COLO668 (cell line): ENCODE measurements around the gene NOP14.
"Not testable (repeated sequence)": the region's sequence is repeated elsewhere in the genome, so short reads cannot be mapped to it uniquely, and the experiment has no call there.

ENCODE experiments used
- DNase-seq: peaks from one replicate; lab custom pipeline; 2025; ENCODE audit not compliant: unreplicated experiment; lab: John Stamatoyannopoulos, UW

The NOP14 gene

DNA sequence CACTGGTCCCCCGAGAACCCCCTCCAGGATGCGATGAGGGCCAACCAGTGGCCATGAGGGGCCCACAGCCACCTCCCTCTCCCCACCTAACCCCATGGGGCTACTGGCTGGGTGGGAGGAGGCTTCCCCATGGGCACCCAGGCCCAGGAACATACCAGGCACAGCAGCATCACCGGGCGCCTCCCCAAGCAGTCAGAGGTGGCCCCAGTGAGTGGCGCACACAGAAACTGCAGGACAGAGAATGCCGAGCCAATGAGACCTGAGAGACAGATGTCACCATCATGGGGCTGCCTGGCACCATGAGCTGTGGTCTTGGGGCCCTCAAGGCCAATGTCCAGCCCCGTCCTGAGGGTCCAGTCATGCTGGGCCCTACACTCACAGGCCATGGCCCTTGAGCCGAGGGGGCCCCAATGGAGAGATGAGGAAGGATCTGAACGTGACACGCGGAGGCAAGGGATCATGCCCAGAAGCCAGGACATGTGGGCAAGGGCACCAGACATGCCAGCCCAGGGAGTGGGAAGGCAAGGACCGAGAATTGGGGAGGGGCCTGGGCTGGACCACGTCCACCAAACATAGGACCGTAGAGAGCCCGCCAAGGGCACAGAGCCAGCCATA, 30.1 kb downstream of the NOP14 start:
- no peak for DNase-seq

DNA sequence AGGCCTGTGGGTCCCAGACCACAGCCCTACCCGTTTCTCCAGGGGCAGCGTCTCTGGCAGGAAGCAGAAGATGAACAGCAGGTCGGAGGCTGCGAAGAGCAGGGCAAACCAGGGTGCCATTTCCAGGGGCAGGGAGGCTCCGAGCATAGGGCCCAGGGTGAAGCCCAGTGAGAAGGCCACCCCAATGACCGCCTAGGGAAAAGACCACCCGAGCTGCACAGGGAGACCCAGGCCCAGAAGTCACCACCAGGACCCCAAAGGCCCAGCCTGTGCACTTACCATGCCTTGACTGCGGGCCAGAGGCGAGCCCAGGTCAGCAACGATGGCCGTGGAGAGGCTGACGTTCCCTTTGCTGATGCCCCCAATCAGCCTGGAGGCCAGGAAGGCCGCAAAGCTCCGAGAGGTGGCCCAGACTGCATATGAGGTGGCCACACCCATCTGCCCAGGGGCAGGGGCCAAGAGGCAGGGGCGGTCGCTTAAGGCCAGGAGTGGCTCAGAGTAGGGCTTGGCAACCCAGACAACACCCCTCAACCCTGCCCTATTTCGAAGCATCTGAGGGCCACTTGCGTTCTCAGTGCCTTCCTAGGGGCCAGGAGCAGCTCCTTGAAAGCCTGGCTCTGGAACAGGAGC, 30.8 kb downstream of the NOP14 start:
- no peak for DNase-seq

DNA sequence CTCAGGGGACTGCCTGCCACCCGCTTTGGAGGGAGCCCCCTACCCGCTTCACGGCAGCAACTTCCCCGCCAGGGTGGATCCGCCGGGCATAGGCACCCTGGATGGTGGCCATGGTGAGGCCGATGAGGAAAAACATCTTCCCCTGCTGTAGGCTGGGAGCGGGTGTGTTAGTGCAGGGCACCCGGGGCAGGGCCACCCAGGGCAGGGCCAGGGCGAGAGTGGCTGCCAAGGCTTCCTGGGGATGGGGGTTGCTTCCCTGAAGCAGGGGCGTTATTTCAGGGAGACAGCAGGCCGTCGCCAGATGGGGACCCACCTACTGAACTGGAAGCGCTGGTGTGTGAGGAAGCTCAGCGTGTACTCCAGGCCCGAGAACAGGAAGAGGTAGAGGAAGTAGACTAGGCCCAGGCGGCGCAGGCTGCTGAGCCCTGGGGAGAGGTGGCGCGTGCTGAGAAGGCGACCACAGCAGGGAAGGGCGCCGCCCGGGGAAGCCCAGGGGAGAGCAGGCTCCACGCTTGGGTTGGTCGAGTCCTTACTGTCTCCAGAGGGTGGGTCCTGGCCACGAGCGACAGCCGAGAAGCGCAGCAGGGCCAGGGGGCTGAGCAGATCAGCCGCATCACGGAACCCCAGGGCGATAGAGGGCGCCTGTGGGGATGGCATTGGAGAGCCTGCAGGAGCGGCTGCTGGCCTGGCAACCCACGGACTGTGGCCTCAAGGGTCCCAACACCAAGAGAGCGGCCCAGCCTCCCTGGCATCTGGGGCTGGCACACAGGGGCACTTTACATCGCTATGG, 31.5 kb downstream of the NOP14 start:
- peak; percentile 17 for DNase-seq

DNA sequence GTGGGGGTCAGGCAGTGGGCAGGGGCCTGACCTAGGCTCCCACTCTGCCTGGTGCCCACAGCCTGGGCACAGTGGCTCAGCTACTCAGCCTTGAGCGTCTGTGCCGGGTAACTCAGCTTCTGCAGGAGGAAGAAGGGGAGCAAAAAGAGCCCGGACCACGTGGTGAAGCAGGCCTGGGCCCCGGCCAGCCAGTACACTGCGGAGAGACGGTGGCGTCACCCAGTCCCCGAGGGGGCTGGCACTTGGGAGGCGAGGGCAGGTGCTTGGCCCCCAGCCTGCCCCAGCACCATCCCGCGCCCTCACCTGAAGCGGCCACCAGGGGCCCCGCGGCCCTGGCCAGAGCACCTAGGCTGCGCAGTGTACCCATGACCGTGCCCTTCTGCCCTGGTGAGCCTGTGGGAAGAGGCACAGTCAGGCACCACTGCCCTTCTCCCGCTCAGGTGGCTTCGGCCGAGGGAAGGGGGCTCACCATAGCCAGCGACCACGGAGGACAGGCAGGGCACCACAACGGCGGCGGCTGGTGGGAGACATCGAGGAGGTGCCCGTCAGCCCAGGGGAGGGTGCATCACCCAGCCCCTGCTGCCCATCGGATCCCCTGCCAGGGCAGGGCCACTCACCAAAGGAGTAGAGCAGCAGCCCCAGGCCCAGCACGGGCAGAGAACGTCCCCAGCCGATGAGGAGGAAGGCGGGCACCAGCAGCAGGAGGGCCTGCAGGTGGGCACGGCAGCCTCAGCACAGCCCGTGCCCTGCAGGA, 32.3 kb downstream of the NOP14 start:
- peak; percentile 89 for DNase-seq

- peak; percentile 45 for DNase-seq
These were observed 33.0 kb downstream of the NOP14 start for GRCh38 chr4:2930135-2930757.

GRCh38 chr4:2929469-2929868, 33.7 kb downstream of the NOP14 start:
- no peak for DNase-seq

DNA sequence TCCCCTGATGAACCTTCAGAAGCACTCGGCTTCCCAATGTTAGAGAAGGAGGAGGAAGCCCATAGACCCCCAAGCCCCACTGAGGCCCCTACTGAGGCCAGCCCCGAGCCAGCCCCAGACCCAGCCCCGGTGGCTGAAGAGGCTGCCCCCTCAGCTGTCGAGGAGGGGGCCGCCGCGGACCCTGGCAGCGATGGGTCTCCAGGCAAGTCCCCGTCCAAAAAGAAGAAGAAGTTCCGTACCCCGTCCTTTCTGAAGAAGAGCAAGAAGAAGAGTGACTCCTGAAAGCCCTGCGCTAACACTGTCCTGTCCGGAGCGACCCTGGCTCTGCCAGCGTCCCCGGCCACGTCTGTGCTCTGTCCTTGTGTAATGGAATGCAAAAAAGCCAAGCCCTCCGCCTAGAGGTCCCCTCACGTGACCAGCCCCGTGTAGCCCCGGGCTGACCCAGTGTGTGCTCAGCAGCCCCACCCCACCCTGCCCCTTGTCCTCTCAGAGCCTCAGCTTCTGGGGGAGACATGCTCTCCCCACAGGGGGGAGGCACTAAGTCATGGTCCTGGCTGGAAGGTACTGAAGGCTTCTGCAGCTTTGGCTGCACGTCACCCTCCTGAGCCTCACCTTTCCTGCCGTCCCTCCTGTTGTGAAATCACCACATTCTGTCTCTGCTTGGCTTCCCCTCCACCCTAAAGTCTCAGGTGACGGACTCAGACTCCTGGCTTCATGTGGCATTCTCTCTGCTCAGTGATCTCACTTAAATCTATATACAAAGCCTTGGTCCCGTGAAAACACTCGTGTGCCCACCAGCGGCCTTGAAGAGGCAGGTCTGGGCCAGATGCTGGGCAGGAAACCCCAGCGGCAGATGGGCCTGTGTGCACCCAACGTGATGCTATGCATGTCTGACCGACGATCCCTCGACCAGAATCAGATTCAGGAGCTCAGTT, 34.7 kb downstream of the NOP14 start:
- DNase-seq = no peak

DNA sequence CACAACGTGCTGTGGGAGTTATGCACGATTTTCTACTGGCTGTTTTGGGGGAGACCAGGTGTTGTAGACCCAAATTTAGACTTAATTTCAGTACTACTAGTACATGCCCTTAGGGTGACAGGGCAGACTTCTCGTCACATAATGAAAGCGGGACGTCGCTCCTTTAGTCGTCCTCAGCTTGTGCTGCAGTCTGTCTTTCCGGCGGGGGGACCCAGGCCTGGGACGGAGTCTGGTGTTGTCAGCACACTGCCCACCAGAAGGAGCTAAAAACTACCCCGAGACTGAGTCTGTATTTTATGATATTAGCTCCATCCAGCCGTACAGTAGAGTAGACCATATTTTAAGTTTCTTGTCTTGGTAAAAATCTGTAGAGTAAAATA, 35.5 kb downstream of the NOP14 start:
- no peak for DNase-seq

GRCh38 chr4:2927016-2927695, 36.0 kb downstream of the NOP14 start:
- no peak for DNase-seq

DNA sequence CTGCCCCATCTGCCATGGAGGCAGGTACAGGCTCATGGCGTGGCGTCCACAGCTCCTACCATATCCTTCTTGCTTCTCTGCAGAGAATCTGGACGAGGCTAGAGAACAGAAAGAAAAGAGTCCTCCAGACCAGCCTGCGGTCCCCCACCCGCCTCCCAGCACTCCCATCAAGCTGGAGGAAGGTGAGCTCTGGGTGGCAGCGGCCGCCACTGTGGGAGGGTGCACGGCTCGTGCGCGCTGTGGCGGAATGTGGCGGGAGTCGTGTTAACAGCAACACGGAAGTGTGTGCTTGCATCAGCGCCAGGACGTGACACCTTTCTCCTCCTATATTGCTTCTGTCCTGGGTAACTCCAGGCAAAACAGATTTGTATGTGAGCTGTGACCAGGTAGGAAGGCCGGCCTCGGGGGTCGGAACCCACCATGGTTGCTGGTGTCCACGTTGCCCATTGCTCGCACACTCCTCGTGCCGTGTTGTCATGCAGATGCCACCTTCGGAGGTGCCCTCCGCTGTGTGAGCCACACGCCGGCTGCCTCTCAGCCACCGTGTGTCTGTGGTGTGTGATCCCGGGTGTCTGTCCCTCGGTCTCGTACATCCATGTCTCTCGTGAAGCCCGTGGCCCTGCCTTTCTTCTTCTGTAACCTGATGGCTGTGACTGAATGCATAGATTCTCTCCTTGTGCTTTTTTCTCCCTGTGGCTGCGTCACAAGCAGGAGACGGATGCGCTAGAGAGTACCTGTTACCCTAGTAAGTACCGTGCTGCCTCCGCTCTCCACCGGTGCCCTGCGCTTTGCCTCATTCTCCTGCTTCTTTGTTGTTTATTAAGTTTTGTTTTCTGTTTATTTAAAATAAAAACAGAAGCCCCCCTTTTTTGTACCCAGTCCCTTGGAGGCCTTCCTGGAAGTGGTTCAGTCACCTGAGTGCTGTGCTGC, 37.0 kb downstream of the NOP14 start:
- DNase-seq = no peak

- DNase-seq = no peak
These were observed 37.7 kb downstream of the NOP14 start for GRCh38 chr4:2925496-2925895.

GRCh38 chr4:2924765-2925301, 38.4 kb downstream of the NOP14 start:
- DNase-seq = no peak

DNA sequence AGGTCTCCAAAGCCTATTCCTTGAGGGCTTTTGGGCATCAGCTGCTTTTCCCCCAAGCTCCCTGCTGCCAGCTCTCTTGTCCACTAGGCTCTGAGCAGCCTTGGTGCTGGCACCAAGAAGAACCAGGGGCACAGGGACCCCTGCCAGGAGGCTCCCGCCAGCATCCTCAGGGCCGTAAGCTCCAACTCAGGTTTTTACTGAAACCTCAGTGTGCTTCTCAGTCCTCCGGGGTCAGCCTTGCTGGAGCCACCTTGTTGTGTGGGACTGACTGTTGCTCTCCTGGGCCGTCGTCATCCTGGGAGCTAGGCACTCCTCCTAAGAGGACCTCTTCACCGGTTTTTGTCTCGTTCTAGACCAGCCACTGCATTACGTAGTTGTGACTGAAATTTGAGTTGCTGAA, 38.9 kb downstream of the NOP14 start:
- no peak for DNase-seq

DNA sequence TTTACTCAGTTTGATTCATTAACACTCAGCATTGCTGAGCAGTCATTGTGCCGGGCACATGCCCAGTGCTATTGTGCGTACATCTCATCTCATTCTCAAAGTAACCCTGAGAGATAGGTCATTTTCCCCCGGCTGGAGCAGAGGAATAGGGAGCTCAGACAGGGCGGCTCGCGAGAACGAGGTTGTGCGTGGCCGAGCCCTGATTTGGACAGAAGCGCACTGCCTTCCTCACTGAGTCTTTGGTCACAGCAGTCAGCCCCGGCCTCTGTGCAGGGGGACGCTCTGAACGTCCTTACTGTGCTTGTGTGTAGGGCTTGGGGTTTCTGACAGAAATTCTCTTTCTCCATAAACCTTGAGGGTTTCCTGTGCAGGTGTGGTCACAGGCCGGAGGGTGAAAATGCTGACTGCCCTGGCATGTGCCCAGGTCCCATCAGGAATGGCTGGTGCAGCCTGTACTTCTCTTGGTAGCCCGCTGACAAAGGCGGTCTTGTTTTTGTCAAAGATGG, 39.5 kb downstream of the NOP14 start:
- no peak for DNase-seq

GRCh38 chr4:2923141-2923551, 40.1 kb downstream of the NOP14 start:
- DNase-seq = no peak

DNA sequence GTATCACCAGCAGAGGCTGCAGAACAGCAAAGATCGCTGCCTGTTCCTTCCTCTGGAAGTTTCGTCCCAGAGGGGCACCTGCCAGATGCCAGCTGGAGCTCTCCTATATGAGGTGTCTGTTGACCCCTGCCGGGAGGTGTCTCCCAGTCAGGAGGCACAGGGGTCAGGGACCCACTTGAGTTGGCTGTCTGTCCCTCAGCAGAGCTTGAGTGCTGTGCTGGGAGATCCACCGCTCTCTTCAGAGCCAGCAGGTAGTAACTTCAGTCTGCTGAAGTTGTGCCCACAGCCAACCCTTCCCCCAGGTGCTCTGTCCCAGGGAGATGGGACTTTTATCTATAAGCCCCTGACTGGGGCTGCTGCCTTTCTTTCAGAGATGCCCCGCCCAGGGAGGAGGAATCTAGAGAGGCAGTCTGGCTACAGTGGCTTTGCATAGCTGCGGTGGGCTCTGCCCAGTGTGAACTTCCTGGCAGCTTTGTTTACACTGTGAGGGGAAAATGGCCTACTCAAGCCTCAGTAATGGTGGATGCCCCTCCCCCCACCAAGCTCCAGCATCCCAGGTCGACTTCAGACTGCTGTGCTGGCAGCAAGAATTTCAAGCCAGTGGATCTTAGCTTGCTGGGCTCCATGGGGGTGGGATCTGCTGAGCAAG, 40.6 kb downstream of the NOP14 start:
- peak; percentile 69 for DNase-seq

- not testable (repeated sequence) for DNase-seq
These were observed 44.5 kb downstream of the NOP14 start for GRCh38 chr4:2918714-2919113.
